Measurements from ENCODE around the gene ARHGAP22. TPM values are rescaled to one million over a fixed set of nuclear protein-coding genes. Genes with fewer than 3 reads are reported as not detected.
A peak's percentile ranks its signal among the peaks of the same experiment; 100 is the strongest.

The ARHGAP22 gene
- total RNA-seq, 1 donor from 2014 or later: 6.2 TPM

GRCh38 chr10:48442090-48442808 lies 162.6 kb downstream of the ARHGAP22 start:
- H2AFZ ChIP-seq (ENCODE audit: low read depth, low read length): no peak overlapping the region
- Mint-ChIP-seq H3K27me3 (ENCODE audit: low read depth, unreplicated experiment) (peaks cover 8% of the 10 kb centered on the region), H3K4me3 (ENCODE audit: unreplicated experiment) (no peak overlapping the region), H3K36me3 (ENCODE audit: low read depth, unreplicated experiment) (peaks cover 9% of the 10 kb centered on the region), H3K27ac (ENCODE audit: unreplicated experiment) (no peak overlapping the region), H3K4me1 (ENCODE audit: low read depth, unreplicated experiment) (peaks cover 17% of the 10 kb centered on the region), H3K9me3 (ENCODE audit: unreplicated experiment) (peaks cover 2% of the 10 kb centered on the region)
- H3K4me1 ChIP-seq (ENCODE audit: insufficient read depth, low read length): peaks cover 11% of the 10 kb centered on the region
- H3K27me3 ChIP-seq (ENCODE audit: insufficient read depth, low read length): no peaks in the 10 kb centered on the region
- H3K4me3 ChIP-seq (ENCODE audit: insufficient read depth, low read depth, low read length): no peak overlapping the region
- no peak overlapping the region for H3K27ac ChIP-seq (ENCODE audit: low read depth, low read length)
- no peaks in the 10 kb centered on the region for H3K79me2 ChIP-seq (ENCODE audit: insufficient read depth, low read length)
- TF ChIP-seq EZH2 (IDR thresholded peaks at IDR 0.05; ENCODE audit: insufficient read depth, low read length): no peak
- TF ChIP-seq CTCF (IDR thresholded peaks at IDR 0.05; ENCODE audit: insufficient read depth, low read depth, low read length): no peak
- peaks cover 5% of the 10 kb centered on the region for H3K36me3 ChIP-seq (ENCODE audit: insufficient read depth, low read length)
- peaks cover 41% of the 10 kb centered on the region for H4K20me1 ChIP-seq (ENCODE audit: insufficient read depth, low read length)
- DNase-seq (ENCODE audit: low read depth): no peak
- no peak overlapping the region for H3K4me2 ChIP-seq (ENCODE audit: low read length)
- FAIRE-seq: no peak
- no peak overlapping the region for H3K9ac ChIP-seq (ENCODE audit: low read length)
- no peaks in the 10 kb centered on the region for H3K9me3 ChIP-seq (ENCODE audit: insufficient read depth, low read depth, low read length)

DNA sequence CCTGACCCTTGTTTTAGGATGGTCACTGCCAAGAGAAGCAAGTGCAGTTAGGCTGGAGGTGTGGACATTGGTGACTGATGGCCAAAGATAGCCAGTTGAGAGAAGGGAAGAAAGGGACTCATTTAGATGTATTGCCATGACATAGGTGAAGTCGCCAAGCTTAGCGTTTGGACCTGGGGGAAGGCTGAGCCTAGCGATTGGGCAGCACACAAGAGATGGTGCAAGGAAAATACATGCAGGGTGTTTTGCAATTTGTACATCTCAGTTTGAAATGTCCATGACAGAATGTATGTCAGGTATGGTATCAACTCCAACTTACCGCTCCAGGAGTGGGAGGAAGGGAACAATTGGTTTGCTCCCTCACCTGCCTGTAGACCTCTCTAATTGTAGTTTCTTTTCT lies 164.1 kb downstream of the ARHGAP22 start:
- H3K36me3 Mint-ChIP-seq (ENCODE audit: low read depth, unreplicated experiment): peaks cover 6% of the 10 kb centered on the region
- H3K9me3 Mint-ChIP-seq (ENCODE audit: unreplicated experiment): no peaks in the 10 kb centered on the region
- Histone ChIP-seq H3K4me3 (ENCODE audit: insufficient read depth, low read depth, low read length) (no peak overlapping the region), H3K4me1 (ENCODE audit: insufficient read depth, low read length) (peaks cover 11% of the 10 kb centered on the region), H3K27me3 (ENCODE audit: insufficient read depth, low read length) (no peaks in the 10 kb centered on the region), H3K79me2 (ENCODE audit: insufficient read depth, low read length) (no peaks in the 10 kb centered on the region), H3K9ac (ENCODE audit: low read length) (no peak overlapping the region), H4K20me1 (ENCODE audit: insufficient read depth, low read length) (peaks cover 27% of the 10 kb centered on the region), H3K36me3 (ENCODE audit: insufficient read depth, low read length) (peaks cover 5% of the 10 kb centered on the region), H3K9me3 (ENCODE audit: insufficient read depth, low read depth, low read length) (no peaks in the 10 kb centered on the region), H3K27ac (ENCODE audit: low read depth, low read length) (no peak overlapping the region), H2AFZ (ENCODE audit: low read depth, low read length) (no peak overlapping the region), H3K4me2 (ENCODE audit: low read length) (no peak overlapping the region)
- H3K4me1 Mint-ChIP-seq (ENCODE audit: low read depth, unreplicated experiment): peaks cover 17% of the 10 kb centered on the region
- TF ChIP-seq CTCF (IDR thresholded peaks at IDR 0.05; ENCODE audit: insufficient read depth, low read depth, low read length) (no peak), EZH2 (IDR thresholded peaks at IDR 0.05; ENCODE audit: insufficient read depth, low read length) (no peak)
- H3K27ac Mint-ChIP-seq (ENCODE audit: unreplicated experiment): no peak overlapping the region
- FAIRE-seq (no peak), DNase-seq (ENCODE audit: low read depth) (no peak)
- no peaks in the 10 kb centered on the region for H3K27me3 Mint-ChIP-seq (ENCODE audit: low read depth, unreplicated experiment)
- H3K4me3 Mint-ChIP-seq (ENCODE audit: unreplicated experiment): no peak overlapping the region

GRCh38 chr10:48439581-48440041 lies 165.3 kb downstream of the ARHGAP22 start:
- no peak for FAIRE-seq
- no peak overlapping the region for H3K9ac ChIP-seq (ENCODE audit: low read length)
- H3K4me2 ChIP-seq (ENCODE audit: low read length): peak overlapping the region; percentile 47
- peak overlapping the region; percentile 48 for H3K27ac ChIP-seq (ENCODE audit: low read depth, low read length)
- H2AFZ ChIP-seq (ENCODE audit: low read depth, low read length): no peak overlapping the region
- peaks cover 6% of the 10 kb centered on the region for H3K36me3 Mint-ChIP-seq (ENCODE audit: low read depth, unreplicated experiment)
- H3K36me3 ChIP-seq (ENCODE audit: insufficient read depth, low read length): peaks cover 4% of the 10 kb centered on the region
- no peaks in the 10 kb centered on the region for H3K27me3 ChIP-seq (ENCODE audit: insufficient read depth, low read length)
- H3K27me3 Mint-ChIP-seq (ENCODE audit: low read depth, unreplicated experiment): no peaks in the 10 kb centered on the region
- H3K4me3 Mint-ChIP-seq (ENCODE audit: unreplicated experiment): no peak overlapping the region
- no peak overlapping the region for H3K4me3 ChIP-seq (ENCODE audit: insufficient read depth, low read depth, low read length)
- H3K9me3 Mint-ChIP-seq (ENCODE audit: unreplicated experiment): no peaks in the 10 kb centered on the region
- TF ChIP-seq CTCF (IDR thresholded peaks at IDR 0.05; ENCODE audit: insufficient read depth, low read depth, low read length) (no peak), EZH2 (IDR thresholded peaks at IDR 0.05; ENCODE audit: insufficient read depth, low read length) (no peak)
- H3K9me3 ChIP-seq (ENCODE audit: insufficient read depth, low read depth, low read length): no peaks in the 10 kb centered on the region
- H3K79me2 ChIP-seq (ENCODE audit: insufficient read depth, low read length): no peaks in the 10 kb centered on the region
- H3K27ac Mint-ChIP-seq (ENCODE audit: unreplicated experiment): no peak overlapping the region
- DNase-seq (ENCODE audit: low read depth): peak; percentile 59
- peaks cover 11% of the 10 kb centered on the region for H3K4me1 ChIP-seq (ENCODE audit: insufficient read depth, low read length)
- H3K4me1 Mint-ChIP-seq (ENCODE audit: low read depth, unreplicated experiment): peaks cover 17% of the 10 kb centered on the region
- peaks cover 15% of the 10 kb centered on the region for H4K20me1 ChIP-seq (ENCODE audit: insufficient read depth, low read length)

Measured in astrocyte (in vitro differentiated cells and primary cell).